Measurements from ENCODE around the gene TWNK.
"Not testable (repeated sequence)": the region's sequence is repeated elsewhere in the genome, so short reads cannot be mapped to it uniquely, and the experiment has no call there.

TWNK gene

DNA sequence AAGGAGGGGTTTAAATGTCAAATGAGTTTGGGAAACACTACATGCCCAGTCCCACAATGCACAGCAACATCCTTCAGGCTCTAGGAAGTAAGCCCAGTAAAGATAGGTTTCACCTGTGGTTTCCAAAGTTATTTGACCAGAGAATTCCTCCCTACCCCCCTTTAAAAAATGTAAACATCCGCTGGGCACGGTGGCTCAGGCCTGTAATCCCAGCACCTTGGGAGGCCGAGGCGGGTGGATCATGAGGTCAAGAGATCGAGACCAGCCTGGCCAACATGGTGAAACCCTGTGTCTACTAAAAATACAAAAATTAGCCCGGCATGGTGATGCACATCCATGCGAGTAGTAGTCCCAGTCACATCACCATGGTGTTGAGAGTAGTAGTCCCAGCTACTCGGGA lies 11.9 kb upstream of the TWNK start:
- not testable (repeated sequence) for DNase-seq

DNA sequence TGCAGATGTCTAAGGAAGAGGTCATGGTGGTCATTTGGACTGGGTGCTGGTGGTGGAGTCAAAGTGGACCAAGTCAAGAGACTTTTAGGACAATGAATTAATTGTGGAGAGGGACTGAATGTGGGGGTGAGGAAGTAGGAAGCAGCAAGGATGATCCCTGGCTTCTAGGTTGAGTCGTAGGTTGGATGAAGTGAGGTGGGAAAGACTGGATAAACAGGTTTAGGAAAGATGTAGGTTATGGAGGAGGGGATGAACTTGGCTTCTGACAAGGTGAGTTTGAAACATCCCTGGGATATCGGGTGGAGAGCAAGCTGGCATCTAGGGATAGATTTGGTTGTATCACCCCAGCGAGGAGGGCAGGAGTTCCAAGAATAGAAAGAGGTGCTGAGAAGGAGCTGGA lies 10.4 kb upstream of the TWNK start:
- DNase-seq = no peak

DNA sequence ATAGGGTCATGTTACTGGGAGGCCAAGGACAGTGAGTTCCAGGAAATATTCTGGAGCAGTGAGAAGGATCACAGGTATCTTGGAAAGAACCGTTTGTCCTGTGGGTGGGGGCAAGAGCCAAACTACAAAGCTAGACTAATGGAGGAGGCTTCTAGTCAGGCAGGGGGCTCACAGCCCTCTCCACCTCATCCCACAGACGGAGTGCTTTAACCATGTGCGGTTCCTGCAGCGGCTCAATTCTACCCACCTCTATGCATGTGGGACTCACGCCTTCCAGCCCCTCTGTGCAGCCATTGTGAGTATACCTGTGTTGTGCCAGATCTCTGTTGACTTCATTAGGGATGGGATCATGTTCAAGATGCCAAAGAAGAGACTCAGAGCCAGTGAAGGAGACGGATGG lies 9.9 kb upstream of the TWNK start:
- no peak for DNase-seq

- no peak for DNase-seq
These were observed 9.0 kb upstream of the TWNK start for GRCh38 chr10:100978121-100978900.

DNA sequence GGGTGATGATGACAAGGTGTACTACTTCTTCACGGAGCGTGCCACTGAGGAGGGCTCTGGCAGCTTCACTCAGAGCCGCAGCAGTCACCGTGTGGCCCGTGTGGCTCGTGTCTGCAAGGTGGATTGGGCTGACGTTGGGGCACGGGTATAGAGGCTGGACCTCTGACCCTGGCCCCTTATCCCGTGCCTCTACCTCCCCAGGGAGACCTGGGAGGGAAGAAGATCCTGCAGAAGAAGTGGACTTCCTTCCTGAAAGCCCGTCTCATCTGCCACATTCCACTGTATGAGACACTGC lies 8.5 kb upstream of the TWNK start:
- DNase-seq = no peak

DNA sequence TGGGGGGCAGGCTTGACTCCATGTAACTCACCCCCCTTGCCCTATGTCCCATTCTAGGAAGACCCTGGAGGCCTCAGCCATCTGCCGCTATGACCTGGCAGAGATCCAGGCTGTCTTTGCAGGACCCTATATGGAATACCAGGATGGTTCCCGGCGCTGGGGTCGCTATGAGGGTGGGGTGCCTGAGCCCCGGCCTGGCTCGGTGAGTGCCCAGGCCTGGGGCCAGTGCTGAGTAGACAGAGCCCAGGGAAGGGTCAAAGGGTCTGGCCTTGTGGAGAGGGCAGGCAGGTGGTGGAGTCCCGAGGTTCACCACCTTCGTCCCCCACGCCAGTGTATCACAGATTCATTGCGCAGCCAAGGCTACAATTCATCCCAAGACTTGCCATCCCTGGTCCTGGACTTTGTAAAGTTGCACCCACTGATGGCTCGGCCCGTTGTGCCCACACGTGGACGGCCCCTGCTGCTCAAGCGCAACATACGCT lies 7.5 kb upstream of the TWNK start:
- no peak for DNase-seq

DNA sequence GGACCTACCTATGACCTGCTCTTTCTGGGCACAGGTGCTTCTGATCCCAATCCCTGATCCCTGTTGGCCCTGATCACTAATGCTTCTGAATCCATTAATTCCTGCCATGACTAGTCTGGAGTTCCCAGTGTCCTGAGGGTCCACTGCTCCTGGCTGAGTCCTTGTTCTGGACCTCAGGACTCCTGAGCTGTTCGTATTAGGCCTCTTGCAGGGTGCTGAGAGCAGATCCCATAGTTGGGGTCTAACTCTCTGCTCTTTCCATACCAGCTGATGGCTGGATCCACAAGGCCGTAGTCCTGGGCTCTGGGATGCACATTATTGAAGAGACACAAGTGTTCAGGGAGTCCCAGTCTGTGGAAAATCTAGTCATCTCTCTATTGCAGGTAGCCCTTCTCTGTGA lies 7.0 kb upstream of the TWNK start:
- DNase-seq = no peak

DNA sequence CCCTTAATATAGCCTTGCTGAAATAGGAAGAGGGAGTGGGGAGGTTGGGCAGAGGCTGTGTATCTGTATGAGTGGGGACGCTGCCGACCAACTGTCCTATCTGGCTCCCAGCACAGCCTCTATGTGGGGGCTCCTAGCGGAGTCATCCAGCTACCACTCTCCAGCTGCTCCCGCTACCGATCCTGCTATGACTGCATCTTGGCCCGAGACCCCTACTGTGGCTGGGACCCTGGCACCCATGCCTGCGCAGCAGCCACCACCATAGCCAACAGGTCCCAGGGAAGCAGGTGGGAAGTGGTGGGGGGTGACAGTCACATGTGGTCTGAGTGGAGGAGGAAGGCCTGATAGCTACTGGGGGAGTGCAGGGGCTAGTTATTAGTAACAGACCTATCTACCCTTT lies 6.6 kb upstream of the TWNK start:
- DNase-seq = no peak

DNA sequence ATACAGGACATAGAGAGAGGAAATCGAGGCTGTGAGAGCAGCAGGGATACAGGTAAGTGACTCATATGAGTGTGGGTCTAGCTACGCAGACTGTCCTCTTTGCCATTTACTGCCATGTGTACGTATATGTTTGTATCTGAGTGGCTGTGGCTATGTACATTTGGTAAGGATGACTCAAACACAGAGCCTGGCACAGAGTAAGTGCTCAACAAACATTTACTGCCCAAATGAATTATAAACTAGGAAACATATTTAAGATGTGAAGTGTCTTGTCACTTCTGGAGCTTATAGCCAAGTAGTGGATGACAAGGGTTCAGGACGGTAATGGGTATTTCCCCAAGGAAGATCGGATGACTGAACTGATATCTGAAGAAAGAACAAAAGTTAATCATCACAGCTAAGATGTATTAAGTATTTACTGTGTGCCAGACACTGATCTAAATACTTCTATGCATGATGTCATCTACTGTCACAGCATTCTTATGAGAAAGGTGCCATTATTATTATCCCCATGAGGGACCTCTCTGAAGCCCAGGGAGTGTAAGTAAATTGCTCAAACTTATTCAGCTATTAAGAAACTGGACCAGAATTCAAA lies 6.1 kb upstream of the TWNK start:
- DNase-seq = no peak

GRCh38 chr10:100982916-100983830 lies 4.2 kb upstream of the TWNK start:
- DNase-seq = no peak

GRCh38 chr10:100983868-100984671 lies 3.3 kb upstream of the TWNK start:
- no peak for DNase-seq

DNA sequence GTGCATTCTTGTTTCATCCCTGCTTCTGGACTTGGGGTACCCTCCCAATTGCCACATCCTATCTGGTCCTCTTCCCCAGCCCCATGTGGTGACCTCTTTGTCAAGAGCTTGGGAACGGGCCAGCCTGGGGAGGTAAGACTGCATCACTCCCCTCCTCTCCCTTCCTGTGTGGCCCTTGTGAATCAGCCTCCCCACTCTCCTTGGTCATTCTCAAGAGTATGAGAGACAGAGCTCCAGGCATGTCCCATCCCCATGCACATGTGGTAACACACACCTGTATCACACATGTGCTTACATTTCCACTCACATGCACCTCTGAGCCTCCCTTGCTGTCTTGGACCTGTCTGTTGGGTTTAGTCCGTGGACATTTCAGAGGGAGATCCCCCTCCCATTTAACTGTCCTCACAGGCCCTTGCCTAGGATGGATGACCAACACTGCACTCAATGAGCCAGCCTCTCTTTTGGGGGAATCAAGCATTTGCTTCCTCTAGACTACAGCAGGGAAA lies 2.6 kb upstream of the TWNK start:
- DNase-seq = no peak

DNA sequence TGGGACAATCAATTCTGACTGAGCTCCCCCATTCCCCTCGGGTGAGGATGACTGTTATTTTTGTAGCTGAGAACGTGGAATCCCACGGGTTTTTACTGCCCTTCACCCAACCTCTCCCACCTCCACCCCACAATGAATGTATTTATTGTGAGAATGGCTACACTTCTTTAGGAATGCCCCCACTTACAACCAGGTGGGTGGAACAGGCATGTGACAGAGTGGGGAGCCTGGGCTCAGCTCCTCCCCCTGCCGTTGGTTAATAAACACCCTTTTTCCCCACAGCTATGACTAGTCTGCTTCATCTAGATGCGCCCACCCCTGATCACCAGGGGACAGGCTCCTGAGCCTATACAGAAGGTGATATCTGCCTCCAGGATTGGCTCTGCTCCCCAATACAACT lies 2.0 kb upstream of the TWNK start:
- DNase-seq = no peak

- DNase-seq = no peak
These were observed 756 bp upstream of the TWNK start for GRCh38 chr10:100986623-100986951.

DNA sequence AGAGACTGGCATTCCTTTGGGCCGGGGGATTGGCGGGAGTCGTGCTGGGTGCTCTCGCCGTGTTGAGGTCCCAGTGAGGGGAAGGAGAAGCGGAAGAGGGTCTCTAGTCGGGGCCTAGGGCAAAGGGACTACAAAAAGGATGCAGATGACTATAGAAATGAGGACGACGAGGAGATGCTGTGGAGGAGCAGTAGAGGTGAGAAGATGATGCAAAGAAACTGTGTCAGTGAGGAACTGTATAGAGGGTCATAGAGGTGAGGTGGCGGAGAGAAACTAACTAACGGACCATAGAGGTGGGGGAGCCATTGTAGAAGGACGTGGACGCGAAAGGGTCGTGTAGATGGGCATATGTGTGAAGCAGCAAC lies 324 bp downstream of the TWNK start:
- DNase-seq = no peak

- DNase-seq = no peak
These were observed 823 bp downstream of the TWNK start for GRCh38 chr10:100988166-100988565.

- no peak for DNase-seq
These were observed 1.7 kb downstream of the TWNK start for GRCh38 chr10:100989088-100989487.

DNA sequence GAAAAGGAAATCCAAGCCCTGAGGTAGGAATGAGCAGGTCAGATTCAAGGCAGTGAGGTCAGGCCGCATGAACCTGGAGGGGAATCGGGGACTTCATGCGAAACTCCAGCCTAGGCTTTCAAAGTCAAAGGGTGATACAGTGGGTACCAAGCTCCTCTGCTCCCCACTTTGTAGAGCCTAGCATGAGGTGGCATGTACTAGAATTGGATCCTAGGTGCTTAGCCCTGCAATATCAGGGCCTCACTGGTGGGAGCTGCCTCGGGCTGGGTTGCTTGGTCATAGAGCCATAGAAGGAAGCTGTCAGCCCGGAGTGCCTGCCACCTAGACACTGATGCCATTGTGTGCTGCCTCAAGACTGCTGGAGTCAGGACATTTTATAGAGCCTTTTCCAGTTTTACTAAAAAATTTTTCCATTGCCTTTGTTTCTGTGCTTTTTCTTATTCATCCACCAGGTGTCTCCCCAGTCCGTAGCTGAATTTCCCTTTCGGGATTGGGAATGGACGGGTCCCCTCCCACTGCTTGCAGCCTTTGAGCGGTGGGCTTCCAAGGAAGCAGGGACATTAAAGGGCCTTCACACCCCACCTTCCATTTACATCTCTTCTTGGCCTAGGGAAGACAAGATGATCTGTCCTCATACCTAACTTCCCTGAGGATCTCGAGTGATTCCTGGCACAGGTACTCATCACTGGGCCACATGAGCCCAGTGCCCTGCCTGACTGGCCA lies 6.8 kb downstream of the TWNK start:
- no peak for DNase-seq

- no peak for DNase-seq
These were observed 7.8 kb downstream of the TWNK start for GRCh38 chr10:100995181-100995580.

DNA sequence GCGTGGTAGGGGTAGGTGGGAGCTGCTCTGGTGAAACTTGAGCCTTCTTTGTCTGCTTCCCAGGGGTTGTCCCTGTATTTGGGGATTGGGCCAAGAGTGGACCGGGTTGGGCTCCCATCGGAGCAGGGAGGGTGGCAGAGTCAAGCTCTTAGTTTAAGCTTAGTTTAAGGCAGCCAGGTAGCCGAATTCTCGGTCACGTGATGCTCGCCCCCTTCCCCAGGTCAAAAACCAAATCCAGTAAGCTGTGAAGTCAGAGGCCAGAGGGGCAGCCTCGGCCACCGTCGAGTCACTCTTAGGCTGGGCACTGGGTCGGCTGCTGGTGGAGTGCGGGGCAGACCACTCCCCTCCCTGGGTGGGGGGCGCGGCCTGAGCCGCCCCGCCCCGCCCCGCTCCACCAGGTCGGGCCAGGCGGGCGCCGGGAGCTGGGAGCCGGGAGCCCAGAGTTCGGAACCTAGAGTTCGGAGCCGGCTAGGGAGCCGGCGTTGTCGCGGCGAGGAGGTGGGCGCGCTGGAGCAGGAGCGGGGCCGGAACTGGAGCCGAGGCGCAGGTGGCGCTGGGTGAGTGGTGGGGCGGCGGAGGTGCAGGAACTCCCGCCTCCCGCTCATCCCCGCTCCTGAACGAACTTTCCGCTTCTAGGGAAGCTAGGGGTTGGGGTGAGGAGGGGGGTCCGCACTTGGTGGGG lies 9.5 kb downstream of the TWNK start:
- peak; percentile 33 for DNase-seq

GRCh38 chr10:100997360-100998182 lies 10.2 kb downstream of the TWNK start:
- peak; percentile 61 for DNase-seq
